Omental fat pad (tissue), 4 donors: Measurements from ENCODE around the gene ZNF630. TPM values are rescaled to one million over a fixed set of nuclear protein-coding genes. Genes with fewer than 3 reads are reported as not detected.
"Not testable (repeated sequence)": the region's sequence is repeated elsewhere in the genome, so short reads cannot be mapped to it uniquely, and the experiment has no call there.

ENCODE experiments used
- ATAC-seq: fragments of 150-250 bp; one replicate; pipeline ENCODE4 v1.9.1; 2016; ENCODE audit warnings: mild to moderate bottlenecking, moderate library complexity; ENCODE audit not compliant: low FRiP score
- DNase-seq: peaks from one replicate; pipeline ENCODE4 v3.0.0-alpha.2; 2019; ENCODE audit warnings: low spot score
- CTCF ChIP-seq, 3 donors: fragments of 450-650 bp; IDR thresholded peaks; one replicate each; pipeline ENCODE4 v1.5.1; 2016 to 2017; ENCODE audit warnings: antibody characterized with exemption in 3 of 3, mild to moderate bottlenecking in 3 of 3, moderate library complexity in 2 of 3
- total RNA-seq, 4 donors: library from RNA; depleted of rRNA; stranded (reverse); fragments of >200 nt; gene quantifications; one replicate each; pipeline ENCODE4 v1.1.0, GENCODE V29; 2016

Gene ZNF630
- total RNA-seq, 4 donors from 2014 or later, result 0.60 to 4.3 (median 1.4) TPM

- DNase-seq (no peak), ATAC-seq (no peak)
- no peak for TF ChIP-seq CTCF (IDR thresholded peaks at IDR 0.05)
Measured at GRCh38 chrX:48058621-48059295, 12.7 kb downstream of the ZNF630 start.

GRCh38 chrX:48046846-48047245 is 24.6 kb downstream of the ZNF630 start:
- no peak for TF ChIP-seq CTCF (IDR thresholded peaks at IDR 0.05)
- no peak for DNase-seq
- no peak for ATAC-seq

GRCh38 chrX:48045410-48046311 is 25.8 kb downstream of the ZNF630 start:
- peak; percentile 80 for ATAC-seq
- DNase-seq, result no peak
- TF ChIP-seq CTCF (IDR thresholded peaks at IDR 0.05), result no peak

GRCh38 chrX:48043056-48043455 is 28.4 kb downstream of the ZNF630 start:
- DNase-seq (no peak), ATAC-seq (no peak)
- no peak for TF ChIP-seq CTCF (IDR thresholded peaks at IDR 0.05)

- ATAC-seq, result no peak
- TF ChIP-seq CTCF (IDR thresholded peaks at IDR 0.05), result no peak
- no peak for DNase-seq
Measured at GRCh38 chrX:48035891-48036290, 35.5 kb downstream of the ZNF630 start.

- not testable (repeated sequence) for ATAC-seq, DNase-seq
Measured at GRCh38 chrX:48030641-48031173, 40.7 kb downstream of the ZNF630 start.

- no peak for TF ChIP-seq CTCF (IDR thresholded peaks at IDR 0.05)
- ATAC-seq, result no peak
- no peak for DNase-seq
Measured at GRCh38 chrX:48030237-48030636, 41.2 kb downstream of the ZNF630 start.
